Stimulated activated CD8-positive, alpha-beta memory T cell treated with anti-CD3 and anti-CD28 coated beads, Interleukin-7, amount 100 ng/mL, for 48 hours (primary cell): ENCODE measurements around the gene LGALS4.
"Not testable (repeated sequence)": the region's sequence is repeated elsewhere in the genome, so short reads cannot be mapped to it uniquely, and the experiment has no call there.

ENCODE experiments used
- DNase-seq, 2 donors: peaks; one replicate each; pipeline ENCODE4 v3.0.0-alpha.2; 2020; ENCODE audit warnings: low read depth in 1 of 2; ENCODE audit errors: extremely low read depth in 1 of 2

The LGALS4 gene

DNA sequence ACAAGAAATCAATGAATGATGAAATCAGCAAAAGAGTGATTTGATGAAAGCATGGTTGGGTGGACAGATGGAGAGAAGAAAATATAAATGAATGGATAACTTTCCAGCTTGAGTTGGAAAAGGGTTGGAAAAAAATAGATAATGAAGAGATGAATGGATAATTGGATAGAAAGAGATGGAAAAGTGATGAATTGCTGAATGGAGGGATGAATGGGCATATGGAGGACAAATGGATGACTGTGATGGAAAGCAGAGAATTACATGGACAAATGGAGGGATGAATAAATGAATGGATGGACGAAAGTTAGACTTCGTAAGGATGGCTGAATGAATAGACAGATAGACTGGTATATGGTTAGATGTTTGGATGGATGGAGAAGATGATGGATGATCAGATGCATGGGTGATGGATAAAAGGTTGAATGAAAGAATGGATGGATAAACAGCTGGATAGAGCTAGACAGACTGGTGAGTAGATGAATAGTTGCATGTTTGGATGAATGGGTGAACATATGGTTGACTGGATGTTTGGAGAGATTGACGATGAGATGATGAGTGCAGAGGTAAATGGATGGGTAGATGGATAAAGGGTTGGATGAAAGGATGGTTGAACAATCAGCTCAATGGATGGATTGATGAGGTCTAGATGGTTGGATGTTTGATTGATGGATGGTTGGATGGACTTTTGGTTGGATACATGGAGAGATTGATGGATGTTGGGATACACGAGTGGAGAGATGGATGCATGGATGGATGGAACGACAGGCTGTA, 12.0 kb downstream of the LGALS4 start:
- no peak for DNase-seq

DNA sequence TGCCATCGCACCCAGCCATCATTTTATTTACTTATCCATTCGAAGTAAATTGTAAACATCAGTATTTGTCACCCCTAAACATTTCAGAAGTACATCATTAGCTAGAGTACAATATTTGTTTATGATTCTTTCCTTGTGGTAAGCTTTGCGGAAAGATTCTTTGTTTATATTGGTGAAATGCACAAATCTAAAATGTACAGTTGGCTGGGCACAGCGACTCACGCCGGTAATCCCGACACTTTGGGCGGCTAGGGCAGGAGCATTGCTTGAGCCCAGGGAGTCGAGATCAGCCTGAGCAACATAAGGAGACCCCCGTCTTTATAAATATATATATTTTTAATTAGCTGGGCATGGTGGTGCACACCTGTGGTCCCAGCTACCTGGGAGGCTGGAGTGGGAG, 13.6 kb downstream of the LGALS4 start:
- DNase-seq = no peak

- DNase-seq = not testable (repeated sequence)
Measured at GRCh38 chr19:38797781-38798180, 15.0 kb downstream of the LGALS4 start.

DNA sequence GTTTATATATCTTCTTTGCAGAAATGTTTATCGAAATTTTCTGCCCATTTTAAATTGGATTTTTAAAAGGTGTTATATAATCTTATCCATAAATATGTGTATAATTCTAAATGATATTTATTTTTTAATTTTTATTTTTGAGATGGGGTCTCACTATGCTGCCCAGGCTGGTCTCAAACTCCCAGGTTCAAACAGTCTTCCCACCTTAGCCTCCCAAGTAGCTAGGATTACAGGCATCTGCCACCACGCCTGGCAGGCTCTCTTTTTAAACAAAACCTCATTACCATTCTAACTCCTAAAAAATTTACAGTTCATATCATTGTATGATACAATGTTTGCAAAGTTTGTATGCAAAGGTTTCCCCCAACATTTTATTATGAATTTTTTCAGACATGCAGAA, 16.6 kb downstream of the LGALS4 start:
- no peak for DNase-seq

DNA sequence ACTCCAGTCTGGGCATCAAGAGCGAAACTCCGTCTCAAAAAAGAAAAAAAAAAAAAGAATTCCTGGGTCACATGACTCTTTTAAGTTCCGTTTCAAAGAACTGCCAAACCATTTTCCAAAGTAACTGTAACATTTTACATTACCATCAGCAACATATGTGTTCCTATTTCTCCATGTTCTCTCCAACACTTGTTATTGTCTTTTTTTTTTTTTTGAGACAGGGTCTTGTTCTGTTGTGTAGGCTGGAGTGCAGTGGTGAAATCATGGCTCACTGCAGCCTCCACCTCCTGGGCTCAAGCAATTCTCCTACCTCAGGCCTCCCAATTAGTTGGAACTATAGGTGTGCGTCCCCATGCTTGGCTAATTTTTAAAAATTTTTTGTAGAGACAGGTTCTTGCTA, 17.2 kb downstream of the LGALS4 start:
- no peak for DNase-seq

DNA sequence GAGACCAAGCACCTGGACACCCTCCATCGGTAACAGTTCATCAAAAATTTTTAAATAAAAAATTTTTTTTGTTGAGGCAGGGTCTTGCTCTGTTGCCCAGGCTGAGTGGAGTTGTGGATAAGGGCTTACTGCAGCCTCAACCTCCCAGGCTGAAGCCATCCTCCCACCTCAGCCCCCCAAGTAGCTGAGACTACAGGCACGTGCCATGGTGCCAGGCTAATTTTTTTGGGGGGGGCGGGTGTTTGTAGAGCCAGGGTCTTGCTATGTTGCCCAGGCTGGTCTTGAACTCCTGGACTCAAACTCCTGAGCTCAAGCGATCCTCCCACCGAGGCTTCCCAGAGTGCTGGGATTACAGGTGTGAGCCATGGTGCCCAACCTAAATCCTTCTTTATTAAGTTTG, 19.1 kb downstream of the LGALS4 start:
- DNase-seq = no peak

DNA sequence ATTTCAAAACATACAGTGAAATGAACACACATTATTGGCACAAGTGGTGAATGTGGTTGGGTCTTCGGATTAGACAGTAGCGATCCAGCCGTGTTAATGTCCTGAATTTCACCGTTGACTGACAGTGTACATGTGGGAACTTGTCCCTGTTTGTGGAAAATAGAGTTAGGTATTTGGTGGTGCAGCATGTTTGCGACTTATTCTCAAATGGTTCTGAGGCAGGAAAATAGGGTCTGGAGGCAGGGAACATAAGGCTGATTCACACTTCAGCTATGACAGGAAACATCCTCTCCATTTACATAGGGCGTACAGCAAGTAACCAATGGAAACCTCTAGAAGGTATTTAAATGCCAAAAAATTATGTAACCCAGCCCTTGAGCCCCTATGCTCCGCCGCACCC, 19.6 kb downstream of the LGALS4 start:
- no peak for DNase-seq

DNA sequence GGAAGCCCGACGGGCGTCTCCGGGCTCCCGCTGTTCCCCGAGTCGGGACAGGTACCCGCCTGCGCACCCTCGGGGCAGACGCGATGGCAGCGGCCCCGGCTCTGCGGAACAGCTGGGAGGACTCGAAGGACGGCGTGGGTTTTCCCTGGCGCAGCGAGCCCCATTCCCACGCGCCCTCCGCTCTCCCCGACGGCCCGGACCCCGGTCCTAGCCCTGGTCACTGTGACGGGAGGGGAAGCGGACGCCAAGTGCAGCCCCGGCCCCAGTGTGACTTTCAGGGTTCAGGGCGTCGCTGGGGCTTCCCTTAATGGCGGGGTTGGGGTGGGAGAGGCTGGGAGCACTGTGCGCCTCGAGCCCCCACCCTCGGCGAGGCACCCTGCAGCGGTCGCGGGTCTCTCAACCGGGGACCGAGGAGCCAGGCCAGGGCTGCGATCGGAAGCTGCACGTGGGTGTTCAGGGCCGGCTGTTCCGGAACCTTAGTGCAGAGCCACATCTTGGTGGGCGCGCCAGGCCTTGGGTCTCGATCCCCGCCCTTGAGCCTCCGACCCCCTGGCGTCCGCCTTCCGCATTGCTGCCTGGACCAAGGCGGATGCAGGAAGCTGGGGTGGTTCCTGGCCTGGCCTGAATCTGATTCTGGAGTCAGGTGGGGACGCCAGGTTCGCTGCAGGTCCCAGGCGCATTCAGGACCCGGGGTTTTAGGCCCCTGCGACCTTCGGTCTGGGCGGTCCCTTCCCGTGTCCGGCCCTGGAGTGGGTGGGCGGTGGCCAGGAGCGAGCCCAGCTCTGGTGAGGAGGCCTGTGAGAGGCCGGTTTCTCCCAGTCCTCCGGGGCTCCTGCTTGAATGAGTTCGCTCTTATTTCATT, 20.3 kb downstream of the LGALS4 start:
- peak in 1 of 2 donors; percentile 8 for DNase-seq

DNA sequence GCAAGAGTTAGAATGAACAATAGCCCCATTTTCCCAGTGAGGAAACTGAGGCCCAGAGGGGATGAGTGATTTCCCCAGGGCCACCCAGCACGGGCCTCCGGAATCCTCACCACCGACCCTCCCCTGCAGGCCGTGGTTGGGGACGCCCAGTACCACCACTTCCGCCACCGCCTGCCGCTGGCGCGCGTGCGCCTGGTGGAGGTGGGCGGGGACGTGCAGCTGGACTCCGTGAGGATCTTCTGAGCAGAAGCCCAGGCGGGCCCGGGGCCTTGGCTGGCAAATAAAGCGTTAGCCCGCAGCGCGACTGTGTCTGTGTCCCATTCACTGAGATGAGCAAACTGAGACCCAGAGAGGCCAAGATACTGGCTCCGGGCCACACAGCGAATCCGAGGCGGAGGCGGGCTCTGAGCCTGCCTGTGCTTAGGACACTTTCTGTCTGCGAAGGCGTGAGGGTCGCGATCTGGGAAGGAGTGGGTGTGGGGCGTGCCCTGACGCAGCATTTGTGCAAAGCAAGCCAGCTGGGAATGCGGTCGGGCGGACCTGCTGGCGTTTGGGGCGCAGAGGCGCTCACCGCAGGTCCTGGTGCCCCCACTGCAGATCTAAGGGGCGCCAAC, 21.2 kb downstream of the LGALS4 start:
- DNase-seq = not testable (repeated sequence)

GRCh38 chr19:38790507-38791403, 22.0 kb downstream of the LGALS4 start:
- not testable (repeated sequence) for DNase-seq

DNA sequence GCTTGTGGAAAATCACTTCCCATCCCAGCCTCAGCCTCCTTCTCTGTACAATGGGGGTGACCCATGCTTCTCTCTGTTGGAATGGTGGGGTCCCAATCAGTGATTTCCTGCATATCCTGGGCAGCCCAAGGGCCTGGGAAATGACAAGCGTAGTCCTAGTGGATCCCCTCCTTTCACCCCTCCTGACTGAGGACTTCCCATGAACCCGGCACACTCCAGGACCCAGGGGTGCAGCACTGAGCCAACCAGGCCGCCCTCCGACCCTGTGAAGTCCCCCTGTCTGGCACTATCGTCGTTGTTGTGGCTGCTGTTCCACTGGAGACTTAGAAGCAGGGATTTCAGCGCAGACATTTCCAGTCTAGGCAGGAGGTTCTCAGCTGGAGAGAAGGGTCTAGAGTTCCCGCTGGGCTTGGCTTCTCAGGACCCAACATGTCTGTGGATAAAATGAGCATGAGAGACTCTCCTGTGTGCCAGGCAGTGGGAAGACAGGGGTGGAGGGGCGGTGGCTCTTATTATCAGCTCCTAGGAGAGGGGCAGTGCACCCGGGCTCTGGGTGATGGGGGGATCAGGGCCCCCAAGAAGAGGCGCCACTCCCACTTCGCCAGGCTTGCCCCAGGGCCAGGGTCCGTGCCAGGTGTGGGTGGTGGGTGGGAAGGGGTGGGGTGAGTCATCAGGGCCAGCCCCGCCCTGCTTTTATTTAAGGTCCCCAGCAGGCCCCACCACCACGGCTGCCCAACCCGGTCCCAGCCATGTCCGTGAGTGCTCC, 24.1 kb downstream of the LGALS4 start, which contains the start of gene LGALS7B:
Gene LGALS7B (plus strand): TSS at position 723 of the 766 bp plus-strand sequence. CDS start 27 bp downstream, at position 750.
- no peak for DNase-seq

DNA sequence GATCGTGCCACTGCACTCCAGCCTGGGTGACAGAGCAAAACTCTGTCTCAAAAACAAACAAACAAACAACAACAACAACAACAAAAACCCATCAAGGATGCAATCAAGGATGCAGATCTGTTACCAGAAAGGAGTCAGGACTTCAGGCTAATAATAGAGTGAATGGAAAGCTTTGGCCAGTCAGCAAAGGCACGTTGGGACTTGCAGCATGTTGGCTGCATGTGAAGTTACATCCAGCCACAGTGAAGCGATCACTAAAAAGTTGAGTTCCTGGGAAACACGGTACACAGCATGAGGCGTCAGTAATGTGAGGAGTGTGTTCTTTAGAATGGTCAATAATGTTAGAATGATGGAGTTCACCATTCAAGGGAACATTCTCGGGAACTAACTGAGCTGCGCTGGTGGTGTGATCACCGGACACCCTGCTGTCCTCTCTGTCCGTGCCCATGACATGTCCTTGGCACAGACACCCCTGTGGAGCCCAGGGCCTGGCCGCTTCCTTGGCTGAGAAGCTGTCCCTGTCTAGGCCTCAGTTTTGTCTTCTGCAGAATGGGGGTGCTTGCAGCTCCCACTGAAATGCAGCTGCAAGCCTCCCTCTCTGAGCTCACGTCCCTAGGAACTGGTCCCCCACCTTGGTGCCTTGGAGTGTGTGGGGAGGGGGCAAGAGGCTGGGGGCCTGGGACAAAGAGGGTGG, 26.0 kb downstream of the LGALS4 start:
- no peak for DNase-seq

- not testable (repeated sequence) for DNase-seq
Measured at GRCh38 chr19:38786061-38786460, 26.7 kb downstream of the LGALS4 start.

DNA sequence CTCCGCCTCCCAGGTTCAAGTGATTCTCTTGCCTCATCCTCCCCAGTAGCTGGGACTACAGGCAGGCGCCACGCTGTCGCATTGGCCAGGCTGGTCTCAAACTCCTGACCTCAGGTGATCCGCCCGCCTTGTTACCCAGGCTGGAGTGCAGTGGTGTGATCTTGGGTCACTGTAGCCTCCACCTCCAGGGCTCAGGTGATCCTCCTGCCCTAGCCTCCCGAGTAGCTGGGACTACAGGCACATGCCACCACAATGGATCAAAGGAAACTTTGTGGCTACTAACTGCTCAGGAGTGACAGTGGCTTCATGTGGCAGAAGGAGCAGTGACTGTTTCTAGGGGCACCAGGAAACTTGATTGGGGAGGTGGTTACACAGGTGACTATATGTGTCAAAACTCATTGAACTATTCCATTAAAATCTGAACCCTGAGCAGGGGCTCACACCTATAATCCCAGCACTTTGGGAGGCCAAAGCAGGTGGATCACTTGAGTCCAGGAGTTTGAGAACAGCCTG, 27.5 kb downstream of the LGALS4 start:
- no peak for DNase-seq

- no peak for DNase-seq
Measured at GRCh38 chr19:38784224-38784623, 28.5 kb downstream of the LGALS4 start.

GRCh38 chr19:38782212-38782611, 30.5 kb downstream of the LGALS4 start:
- not testable (repeated sequence) for DNase-seq

- DNase-seq = no peak
Measured at GRCh38 chr19:38781058-38781457, 31.7 kb downstream of the LGALS4 start.

GRCh38 chr19:38780443-38780842, 32.3 kb downstream of the LGALS4 start:
- no peak for DNase-seq

DNA sequence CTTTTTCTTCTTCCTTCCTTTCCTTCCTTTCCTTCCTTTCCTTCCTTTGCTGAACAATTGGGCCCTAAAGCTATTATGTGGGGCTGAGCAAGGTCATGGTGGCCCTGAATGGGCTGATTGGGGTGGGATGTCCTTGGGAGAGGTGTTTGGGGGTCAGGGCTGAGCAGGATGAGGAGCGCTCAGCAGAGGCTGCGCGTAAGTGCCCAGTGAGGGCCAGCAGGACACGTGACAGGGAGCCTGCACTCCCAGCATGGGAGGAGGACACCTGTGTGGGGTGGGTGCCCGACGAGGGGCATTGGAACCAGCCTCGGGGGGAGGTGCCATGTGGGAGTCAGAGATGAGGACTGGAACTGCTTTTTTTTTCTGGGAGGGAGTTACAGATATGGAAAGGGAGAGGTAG, 34.0 kb downstream of the LGALS4 start:
- no peak for DNase-seq
